ENCODE data around the gene TRIM33. TPM values are rescaled to one million over a fixed set of nuclear protein-coding genes. Genes with fewer than 3 reads are reported as not detected.
"Not testable (repeated sequence)": the region's sequence is repeated elsewhere in the genome, so short reads cannot be mapped to it uniquely, and the experiment has no call there.

The TRIM33 gene
- polyA plus RNA-seq, 1 donor from 2014 or later: 58.7 TPM

DNA sequence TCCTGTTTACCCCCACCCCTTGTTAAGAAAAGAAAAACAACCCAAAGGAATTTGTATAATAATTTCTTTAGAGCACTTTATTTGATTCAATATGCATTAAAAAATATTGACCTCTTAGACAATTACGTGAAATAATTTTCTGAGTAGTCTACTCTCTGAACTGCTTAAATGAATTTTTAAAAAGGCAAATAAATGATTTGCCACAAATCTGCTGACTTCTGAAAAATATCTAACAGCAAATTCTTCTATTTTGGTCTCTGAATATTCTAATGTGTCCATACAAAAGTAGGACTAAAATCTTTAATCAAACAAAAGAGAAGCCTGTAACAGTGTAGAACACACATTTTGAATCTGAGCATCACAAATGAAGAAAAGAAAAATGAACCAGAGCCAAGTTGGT lies 115.1 kb downstream of the TRIM33 start:
- TF ChIP-seq EP300 (conservative IDR thresholded peaks at IDR 0.05; ENCODE audit: poor library complexity, severe bottlenecking): no peak

GRCh38 chr1:114390960-114391359 lies 120.0 kb downstream of the TRIM33 start:
- H3K79me2 ChIP-seq (replicated peaks; ENCODE audit: insufficient read depth, low read length): no peaks in the 10 kb centered on the region
- no peak overlapping the region for H3K4me2 ChIP-seq (ENCODE audit: low read length)
- H3K9me2 ChIP-seq (ENCODE audit: insufficient read depth, low read length): no peaks in the 10 kb centered on the region
- no peaks in the 10 kb centered on the region for H3K36me3 ChIP-seq (ENCODE audit: insufficient read depth, low read length)
- H2AFZ ChIP-seq (ENCODE audit: low read depth, low read length): no peak overlapping the region
- no peaks in the 10 kb centered on the region for H3F3A ChIP-seq (ENCODE audit: insufficient read depth, low read length, poor library complexity, severe bottlenecking)
- TF ChIP-seq POLR2AphosphoS5 (IDR thresholded peaks at IDR 0.05): no peak
- no peak for TF ChIP-seq EZH2 (IDR thresholded peaks at IDR 0.05; ENCODE audit: borderline replicate concordance, insufficient read depth, low read length, poor library complexity, severe bottlenecking)
- H3K9me3 ChIP-seq (ENCODE audit: low read length): no peaks in the 10 kb centered on the region
- no peak overlapping the region for H3K27ac ChIP-seq (ENCODE audit: low read length)
- no peak overlapping the region for H3K9ac ChIP-seq (ENCODE audit: low read length)
- H4K20me1 ChIP-seq (ENCODE audit: insufficient read depth): no peaks in the 10 kb centered on the region
- H3K27me3 ChIP-seq (ENCODE audit: insufficient read depth, low read depth, low read length): no peaks in the 10 kb centered on the region
- no peak overlapping the region for H3K4me3 ChIP-seq (ENCODE audit: low read length)

More for the DNA sequence above, 115.1 kb downstream of the TRIM33 start:
- Histone ChIP-seq H3K9me3 (ENCODE audit: low read length) (no peaks in the 10 kb centered on the region), H3K4me2 (ENCODE audit: low read length) (no peak overlapping the region), H3K27ac (ENCODE audit: low read length) (no peak overlapping the region), H3K9me2 (ENCODE audit: insufficient read depth, low read length) (no peaks in the 10 kb centered on the region), H3K27me3 (ENCODE audit: insufficient read depth, low read depth, low read length) (no peaks in the 10 kb centered on the region), H3K9ac (ENCODE audit: low read length) (no peak overlapping the region), H3K79me2 (replicated peaks; ENCODE audit: insufficient read depth, low read length) (no peaks in the 10 kb centered on the region), H3K4me3 (ENCODE audit: low read length) (no peak overlapping the region), H2AFZ (ENCODE audit: low read depth, low read length) (no peak overlapping the region), H3K36me3 (ENCODE audit: insufficient read depth, low read length) (peaks cover 7% of the 10 kb centered on the region), H4K20me1 (ENCODE audit: insufficient read depth) (no peaks in the 10 kb centered on the region), H3F3A (ENCODE audit: insufficient read depth, low read length, poor library complexity, severe bottlenecking) (no peaks in the 10 kb centered on the region)

- H3K9me2 ChIP-seq (ENCODE audit: insufficient read depth, low read length): no peaks in the 10 kb centered on the region
- H3K36me3 ChIP-seq (ENCODE audit: insufficient read depth, low read length): no peaks in the 10 kb centered on the region
- H4K20me1 ChIP-seq (ENCODE audit: insufficient read depth): no peaks in the 10 kb centered on the region
- no peaks in the 10 kb centered on the region for H3K27me3 ChIP-seq (ENCODE audit: insufficient read depth, low read depth, low read length)
- no peak overlapping the region for H3K4me2 ChIP-seq (ENCODE audit: low read length)
- H2AFZ ChIP-seq (ENCODE audit: low read depth, low read length): no peak overlapping the region
- no peaks in the 10 kb centered on the region for H3F3A ChIP-seq (ENCODE audit: insufficient read depth, low read length, poor library complexity, severe bottlenecking)
- no peaks in the 10 kb centered on the region for H3K9me3 ChIP-seq (ENCODE audit: low read length)
- no peaks in the 10 kb centered on the region for H3K79me2 ChIP-seq (replicated peaks; ENCODE audit: insufficient read depth, low read length)
- no peak overlapping the region for H3K27ac ChIP-seq (ENCODE audit: low read length)
- no peak for TF ChIP-seq MXI1 (conservative IDR thresholded peaks at IDR 0.05; ENCODE audit: poor library complexity, severe bottlenecking)
- no peak for TF ChIP-seq EZH2 (IDR thresholded peaks at IDR 0.05; ENCODE audit: borderline replicate concordance, insufficient read depth, low read length, poor library complexity, severe bottlenecking)
- TF ChIP-seq POLR2AphosphoS5 (IDR thresholded peaks at IDR 0.05): no peak
- H3K4me3 ChIP-seq (ENCODE audit: low read length): no peak overlapping the region
- H3K9ac ChIP-seq (ENCODE audit: low read length): no peak overlapping the region
Observed at GRCh38 chr1:114390361-114390760, 120.6 kb downstream of the TRIM33 start.

DNA sequence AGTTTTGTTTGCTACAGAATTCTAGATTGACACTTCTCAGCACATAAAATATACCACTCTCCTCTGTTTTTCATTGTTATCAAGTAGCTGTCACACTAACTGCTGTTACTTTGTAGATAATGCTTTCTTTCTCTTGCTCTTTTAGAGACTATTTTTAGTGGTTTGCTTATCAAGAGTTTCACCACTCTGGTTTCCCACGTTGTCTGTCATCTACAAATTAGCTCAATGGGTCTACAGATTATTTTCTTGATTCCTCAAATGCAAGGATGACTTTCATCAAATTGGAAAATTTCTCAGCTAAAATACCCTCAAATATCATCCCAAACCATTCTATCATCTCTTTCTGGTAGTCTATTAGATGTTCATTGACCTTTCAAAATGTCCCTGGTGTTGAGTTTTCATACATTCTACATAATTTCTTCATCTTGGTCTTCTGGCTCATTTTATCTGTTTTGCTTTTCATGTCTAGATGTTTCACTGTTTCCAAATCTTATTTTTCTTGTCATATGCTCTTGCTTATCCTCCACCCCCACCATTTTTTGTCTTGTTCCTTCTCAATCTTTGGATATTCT lies 122.5 kb downstream of the TRIM33 start:
- H3K79me2 ChIP-seq (replicated peaks; ENCODE audit: insufficient read depth, low read length): no peaks in the 10 kb centered on the region
- no peak overlapping the region for H2AFZ ChIP-seq (ENCODE audit: low read depth, low read length)
- no peaks in the 10 kb centered on the region for H3K36me3 ChIP-seq (ENCODE audit: insufficient read depth, low read length)
- H3K4me2 ChIP-seq (ENCODE audit: low read length): no peak overlapping the region
- H3K9me3 ChIP-seq (ENCODE audit: low read length): no peaks in the 10 kb centered on the region
- TF ChIP-seq, protein P1, sequence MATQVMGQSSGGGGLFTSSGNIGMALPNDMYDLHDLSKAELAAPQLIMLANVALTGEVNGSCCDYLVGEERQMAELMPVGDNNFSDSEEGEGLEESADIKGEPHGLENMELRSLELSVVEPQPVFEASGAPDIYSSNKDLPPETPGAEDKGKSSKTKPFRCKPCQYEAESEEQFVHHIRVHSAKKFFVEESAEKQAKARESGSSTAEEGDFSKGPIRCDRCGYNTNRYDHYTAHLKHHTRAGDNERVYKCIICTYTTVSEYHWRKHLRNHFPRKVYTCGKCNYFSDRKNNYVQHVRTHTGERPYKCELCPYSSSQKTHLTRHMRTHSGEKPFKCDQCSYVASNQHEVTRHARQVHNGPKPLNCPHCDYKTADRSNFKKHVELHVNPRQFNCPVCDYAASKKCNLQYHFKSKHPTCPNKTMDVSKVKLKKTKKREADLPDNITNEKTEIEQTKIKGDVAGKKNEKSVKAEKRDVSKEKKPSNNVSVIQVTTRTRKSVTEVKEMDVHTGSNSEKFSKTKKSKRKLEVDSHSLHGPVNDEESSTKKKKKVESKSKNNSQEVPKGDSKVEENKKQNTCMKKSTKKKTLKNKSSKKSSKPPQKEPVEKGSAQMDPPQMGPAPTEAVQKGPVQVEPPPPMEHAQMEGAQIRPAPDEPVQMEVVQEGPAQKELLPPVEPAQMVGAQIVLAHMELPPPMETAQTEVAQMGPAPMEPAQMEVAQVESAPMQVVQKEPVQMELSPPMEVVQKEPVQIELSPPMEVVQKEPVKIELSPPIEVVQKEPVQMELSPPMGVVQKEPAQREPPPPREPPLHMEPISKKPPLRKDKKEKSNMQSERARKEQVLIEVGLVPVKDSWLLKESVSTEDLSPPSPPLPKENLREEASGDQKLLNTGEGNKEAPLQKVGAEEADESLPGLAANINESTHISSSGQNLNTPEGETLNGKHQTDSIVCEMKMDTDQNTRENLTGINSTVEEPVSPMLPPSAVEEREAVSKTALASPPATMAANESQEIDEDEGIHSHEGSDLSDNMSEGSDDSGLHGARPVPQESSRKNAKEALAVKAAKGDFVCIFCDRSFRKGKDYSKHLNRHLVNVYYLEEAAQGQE (IDR thresholded peaks at IDR 0.05; ENCODE audit: borderline replicate concordance): no peak
- TF ChIP-seq POLR2AphosphoS5 (IDR thresholded peaks at IDR 0.05): no peak
- TF ChIP-seq MXI1 (conservative IDR thresholded peaks at IDR 0.05; ENCODE audit: poor library complexity, severe bottlenecking): no peak
- TF ChIP-seq CTCF (IDR thresholded peaks at IDR 0.05; ENCODE audit: poor library complexity, severe bottlenecking): no peak
- TF ChIP-seq EP300 (conservative IDR thresholded peaks at IDR 0.05; ENCODE audit: poor library complexity, severe bottlenecking): no peak
- TF ChIP-seq TAF1 (IDR thresholded peaks at IDR 0.05; ENCODE audit: low read depth): no peak
- TF ChIP-seq SMC3 (conservative IDR thresholded peaks at IDR 0.05; ENCODE audit: poor library complexity): no peak
- TF ChIP-seq RAD21 (conservative IDR thresholded peaks at IDR 0.05): no peak
- TF ChIP-seq EZH2 (IDR thresholded peaks at IDR 0.05; ENCODE audit: borderline replicate concordance, insufficient read depth, low read length, poor library complexity, severe bottlenecking): no peak
- H3K9ac ChIP-seq (ENCODE audit: low read length): no peak overlapping the region
- no peaks in the 10 kb centered on the region for H3F3A ChIP-seq (ENCODE audit: insufficient read depth, low read length, poor library complexity, severe bottlenecking)
- no peak overlapping the region for H3K27ac ChIP-seq (ENCODE audit: low read length)
- no peaks in the 10 kb centered on the region for H3K9me2 ChIP-seq (ENCODE audit: insufficient read depth, low read length)
- H3K27me3 ChIP-seq (ENCODE audit: insufficient read depth, low read depth, low read length): no peaks in the 10 kb centered on the region
- no peaks in the 10 kb centered on the region for H4K20me1 ChIP-seq (ENCODE audit: insufficient read depth)
- no peak overlapping the region for H3K4me3 ChIP-seq (ENCODE audit: low read length)

DNA sequence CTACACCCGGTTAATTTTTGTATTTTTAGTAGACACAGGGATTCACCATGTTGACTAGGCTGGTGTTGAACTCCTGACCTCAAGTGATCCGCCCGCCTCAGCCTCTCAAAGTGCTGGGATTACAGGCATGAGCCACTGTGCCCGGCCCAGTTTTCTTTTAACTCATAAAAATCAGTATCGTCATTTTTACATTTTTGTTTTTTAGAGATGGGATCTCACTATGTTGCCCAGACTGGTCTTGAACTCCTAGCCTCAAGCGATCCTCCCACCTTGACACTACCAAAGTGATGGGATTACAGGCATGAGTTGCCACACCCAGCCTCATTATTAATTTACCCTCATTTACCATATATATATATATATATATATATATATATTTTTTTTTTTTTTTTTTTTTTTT lies 123.4 kb downstream of the TRIM33 start:
- H3K79me2 ChIP-seq (replicated peaks; ENCODE audit: insufficient read depth, low read length); H3K9ac ChIP-seq (ENCODE audit: low read length); H3K27ac ChIP-seq (ENCODE audit: low read length); H3K9me2 ChIP-seq (ENCODE audit: insufficient read depth, low read length); H3K27me3 ChIP-seq (ENCODE audit: insufficient read depth, low read depth, low read length); H3F3A ChIP-seq (ENCODE audit: insufficient read depth, low read length, poor library complexity, severe bottlenecking); H3K4me2 ChIP-seq (ENCODE audit: low read length); H2AFZ ChIP-seq (ENCODE audit: low read depth, low read length); H4K20me1 ChIP-seq (ENCODE audit: insufficient read depth); H3K4me3 ChIP-seq (ENCODE audit: low read length); H3K9me3 ChIP-seq (ENCODE audit: low read length); H3K36me3 ChIP-seq (ENCODE audit: insufficient read depth, low read length): not testable (repeated sequence)
